Natural killer cell (primary cell): ENCODE data around the gene TGM6. TPM values are rescaled to one million over a fixed set of nuclear protein-coding genes. Genes with fewer than 3 reads are reported as not detected.

Experiments
- ATAC-seq, 3 donors: fragments of 150-1000 bp in 2 of 3; fragments of 200-7000 bp in 1 of 3; cut with Tn5 transposase; 1 replicate in 1 of 3; 2 replicates in 2 of 3; pipeline ENCODE4 v1.10.0; 2021; ENCODE audit warnings: mild to moderate bottlenecking in 2 of 3, moderate library complexity in 2 of 3
- DNase-seq, 2 donors: peaks; one replicate each; pipeline versions ENCODE4 v3.0.0 to v3.0.0-alpha.2; 2013 to 2021; ENCODE audit warnings: mixed read lengths in 1 of 2
- H3K27ac ChIP-seq: one replicate; pipeline ENCODE4 v1.5.1; 2013; ENCODE audit warnings: mild to moderate bottlenecking, low read length
- H3K27me3 ChIP-seq: one replicate; pipeline ENCODE4 v1.6.1; 2013; ENCODE audit warnings: low read length; ENCODE audit not compliant: control insufficient read depth, insufficient read depth
- H3K36me3 ChIP-seq: one replicate; pipeline ENCODE4 v1.6.1; 2013; ENCODE audit warnings: low read length; ENCODE audit not compliant: control insufficient read depth, insufficient read depth
- H3K4me1 ChIP-seq: one replicate; pipeline ENCODE4 v1.6.1; 2013; ENCODE audit warnings: low read length; ENCODE audit not compliant: control insufficient read depth, insufficient read depth
- H3K4me3 ChIP-seq: one replicate; pipeline ENCODE4 v1.5.1; 2013; ENCODE audit warnings: low read length
- H3K9me3 ChIP-seq: one replicate; pipeline ENCODE4 v1.6.1; 2013; ENCODE audit warnings: low read length; ENCODE audit not compliant: control insufficient read depth, insufficient read depth
- H3K27ac Mint-ChIP-seq, 2 donors: one replicate each; pipeline ENCODE4 v1.8.0; 2022; ENCODE audit warnings: mild to moderate bottlenecking in 2 of 2, mixed read lengths in 2 of 2, moderate library complexity in 1 of 2
- H3K27me3 Mint-ChIP-seq, 2 donors: one replicate each; pipeline ENCODE4 v1.8.0; 2022; ENCODE audit warnings: low read depth in 2 of 2, mixed read lengths in 2 of 2
- H3K36me3 Mint-ChIP-seq: one replicate; pipeline ENCODE4 v1.8.0; 2022; ENCODE audit warnings: mixed read lengths
- H3K4me1 Mint-ChIP-seq, 2 donors: one replicate each; pipeline ENCODE4 v1.8.0; 2022; ENCODE audit warnings: mixed read lengths in 2 of 2
- H3K4me3 Mint-ChIP-seq: one replicate; pipeline ENCODE4 v1.8.0; 2022; ENCODE audit warnings: mild to moderate bottlenecking, moderate library complexity, mixed read lengths
- H3K9me3 Mint-ChIP-seq, 2 donors: one replicate each; pipeline ENCODE4 v1.8.0; 2022; ENCODE audit warnings: mixed read lengths in 2 of 2
- WGBS: methylation state at CpG from one replicate; pipeline ENCODE4 v1.1.7; 2013; ENCODE audit warnings: missing lambda C conversion rate; ENCODE audit not compliant: insufficient coverage; 5-methylcytosine and 5-hydroxymethylcytosine counted together
- intact Hi-C: fragments of 100-400 bp; cut with micrococcal nuclease; formaldehyde crosslinking; loops from one replicate; pipeline ENCODE4 v1.14.2; 2022
- total RNA-seq, 4 donors: library from RNA; stranded (reverse); fragments of 120-200 nt in 1 of 4; gene quantifications; one replicate each; pipeline versions ENCODE4 v1.2.3 to v1.2.4, GENCODE V29; 2013 to 2022
- TF ChIP-seq, protein P1 (sequence below): fragments of 200-600 bp; IDR thresholded peaks from one replicate; pipeline ENCODE4 v1.8.0; 2022; ENCODE audit warnings: antibody characterized with exemption

Gene TGM6
- total RNA-seq, 3 donors from 2014 or later (not counting 1 experiment from before 2014, with no cell fraction given): not detected

DNA sequence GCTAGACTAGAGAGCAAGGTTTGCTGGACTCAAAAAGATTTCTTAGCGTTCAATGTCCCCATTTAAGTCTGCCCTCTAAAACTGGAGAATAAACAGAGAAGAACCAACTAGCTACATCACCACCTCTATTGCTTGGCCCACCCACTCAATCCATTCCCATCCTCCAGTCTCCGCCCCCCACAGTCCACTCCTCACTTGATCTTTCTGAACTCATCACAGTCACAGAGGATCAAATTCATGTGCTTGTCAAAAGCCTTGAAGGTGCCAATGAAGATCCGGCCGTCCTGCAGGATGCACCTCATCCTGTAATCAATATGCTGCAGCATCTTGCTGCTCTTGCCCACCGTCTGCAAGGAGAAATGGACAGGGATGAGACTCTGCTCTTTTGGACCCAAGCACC is 86.7 kb downstream of the TGM6 start:
- Mint-ChIP-seq H3K36me3 (peaks cover 10% of the 10 kb centered on the region), H3K4me1 (peaks cover 43 to 50% of the 10 kb centered on the region in 2 donors), H3K27ac (peak overlapping the region; percentile 57 to 100), H3K4me3 (no peak overlapping the region), H3K9me3 (no peaks in the 10 kb centered on the region), H3K27me3 (no peaks in the 10 kb centered on the region)
- H3K9me3 ChIP-seq: no peaks in the 10 kb centered on the region
- no peak for DNase-seq
- TF ChIP-seq, protein P1, sequence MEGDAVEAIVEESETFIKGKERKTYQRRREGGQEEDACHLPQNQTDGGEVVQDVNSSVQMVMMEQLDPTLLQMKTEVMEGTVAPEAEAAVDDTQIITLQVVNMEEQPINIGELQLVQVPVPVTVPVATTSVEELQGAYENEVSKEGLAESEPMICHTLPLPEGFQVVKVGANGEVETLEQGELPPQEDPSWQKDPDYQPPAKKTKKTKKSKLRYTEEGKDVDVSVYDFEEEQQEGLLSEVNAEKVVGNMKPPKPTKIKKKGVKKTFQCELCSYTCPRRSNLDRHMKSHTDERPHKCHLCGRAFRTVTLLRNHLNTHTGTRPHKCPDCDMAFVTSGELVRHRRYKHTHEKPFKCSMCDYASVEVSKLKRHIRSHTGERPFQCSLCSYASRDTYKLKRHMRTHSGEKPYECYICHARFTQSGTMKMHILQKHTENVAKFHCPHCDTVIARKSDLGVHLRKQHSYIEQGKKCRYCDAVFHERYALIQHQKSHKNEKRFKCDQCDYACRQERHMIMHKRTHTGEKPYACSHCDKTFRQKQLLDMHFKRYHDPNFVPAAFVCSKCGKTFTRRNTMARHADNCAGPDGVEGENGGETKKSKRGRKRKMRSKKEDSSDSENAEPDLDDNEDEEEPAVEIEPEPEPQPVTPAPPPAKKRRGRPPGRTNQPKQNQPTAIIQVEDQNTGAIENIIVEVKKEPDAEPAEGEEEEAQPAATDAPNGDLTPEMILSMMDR: no peak
- no peak overlapping the region for H3K4me3 ChIP-seq
- H3K36me3 ChIP-seq: peaks cover 54% of the 10 kb centered on the region
- H3K27ac ChIP-seq: no peak overlapping the region
- no peaks in the 10 kb centered on the region for H3K27me3 ChIP-seq
- ATAC-seq: no peak
- 89% methylated on average over 5 of the region's 5 CpGs for WGBS
- intact Hi-C loops: no loop called here
- H3K4me1 ChIP-seq: peaks cover 20% of the 10 kb centered on the region

DNA sequence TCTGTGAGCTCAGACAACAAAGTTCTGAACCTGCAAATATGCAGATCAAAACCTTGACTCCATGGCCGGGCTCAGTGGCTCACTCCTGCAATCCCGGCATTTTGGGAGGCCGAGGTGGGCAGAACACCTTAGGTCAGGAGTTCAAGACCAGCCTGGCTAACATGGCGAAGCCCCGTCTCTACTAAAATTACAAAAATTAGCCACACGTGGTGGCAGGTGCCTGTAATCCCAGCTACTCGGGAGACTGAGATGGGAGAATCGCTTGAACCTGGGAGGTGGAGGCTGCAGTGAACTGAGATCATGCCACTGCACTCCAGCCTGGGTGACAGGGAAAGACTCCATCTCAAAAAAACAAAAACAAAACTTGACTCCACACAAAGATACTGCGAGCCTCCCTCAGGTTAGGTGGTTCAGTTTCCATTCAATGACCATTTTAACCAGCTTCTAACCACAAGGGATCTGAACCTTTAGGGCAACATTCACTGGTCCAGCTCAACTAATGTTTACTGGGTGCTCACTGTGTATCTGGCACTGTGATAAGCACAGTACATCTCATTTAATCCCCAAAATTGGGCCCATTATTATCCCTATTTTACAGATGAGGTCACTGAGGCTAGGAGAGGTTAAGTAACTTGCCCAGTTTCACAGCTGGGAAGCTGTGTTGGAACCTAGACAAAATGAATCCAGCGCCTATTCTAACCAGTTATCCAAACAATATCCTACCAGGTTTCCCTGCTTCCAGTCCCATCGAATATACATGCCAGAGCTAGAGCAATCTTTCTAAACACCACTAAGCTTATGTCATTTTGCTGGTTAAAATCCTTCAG is 88.1 kb downstream of the TGM6 start:
- Histone ChIP-seq H3K9me3 (no peaks in the 10 kb centered on the region), H3K4me1 (peaks cover 20% of the 10 kb centered on the region), H3K36me3 (peaks cover 40% of the 10 kb centered on the region), H3K4me3 (no peak overlapping the region), H3K27me3 (no peaks in the 10 kb centered on the region), H3K27ac (peak overlapping the region; percentile 2)
- TF ChIP-seq, protein P1: no peak
- Mint-ChIP-seq H3K27ac (peak overlapping the region; percentile 57 to 100), H3K4me1 (peaks cover 43 to 50% of the 10 kb centered on the region in 2 donors), H3K4me3 (peak overlapping the region; percentile 100), H3K27me3 (no peaks in the 10 kb centered on the region), H3K36me3 (peaks cover 10% of the 10 kb centered on the region), H3K9me3 (no peaks in the 10 kb centered on the region)
- 80% methylated on average over 11 of the region's 11 CpGs for WGBS
- DNase-seq (no peak), ATAC-seq (no peak)
- intact Hi-C loops: no loop called here

DNA sequence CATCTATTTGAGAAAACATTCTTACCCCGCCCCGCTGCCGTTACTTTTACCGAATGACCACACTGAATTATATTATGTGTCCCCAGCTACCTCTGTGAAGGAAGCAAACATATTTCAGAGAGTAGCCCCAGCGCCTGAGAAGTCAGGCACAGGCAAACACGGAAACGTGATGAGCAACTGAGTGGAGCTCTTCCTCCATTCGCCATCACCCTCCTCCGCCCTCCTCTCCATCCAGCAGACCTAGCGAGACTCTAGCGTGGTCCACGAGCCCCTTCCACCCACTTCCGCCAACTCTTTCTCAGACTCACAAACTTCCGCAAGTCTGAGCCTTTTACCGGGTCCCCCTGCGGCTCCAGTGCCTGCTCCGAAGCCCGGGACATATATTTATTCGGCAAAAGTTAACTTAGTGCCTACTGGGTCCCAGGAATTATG is 89.3 kb downstream of the TGM6 start:
- TF ChIP-seq, protein P1: no peak
- H3K4me3 ChIP-seq: peak overlapping the region; percentile 78
- Mint-ChIP-seq H3K4me1 (peaks cover 43 to 50% of the 10 kb centered on the region in 2 donors), H3K36me3 (peaks cover 10% of the 10 kb centered on the region), H3K4me3 (peak overlapping the region; percentile 100), H3K27ac (peak overlapping the region; percentile 99 to 100), H3K9me3 (no peaks in the 10 kb centered on the region), H3K27me3 (no peaks in the 10 kb centered on the region)
- ATAC-seq (peak; percentile 49 to 68 (median 56)), DNase-seq (peak; percentile 53 to 80)
- peaks cover 28% of the 10 kb centered on the region for H3K36me3 ChIP-seq
- no peaks in the 10 kb centered on the region for H3K9me3 ChIP-seq
- peak overlapping the region; percentile 97 for H3K27ac ChIP-seq
- H3K27me3 ChIP-seq: no peaks in the 10 kb centered on the region
- WGBS: 0% methylated on average over 19 of the region's 19 CpGs
- intact Hi-C loops: loop anchor here (1.0 to 10.0 kb wide), 2 partner anchors 39 to 1355 kb away; partner anchors contain the start of gene PSMF1
- H3K4me1 ChIP-seq: peaks cover 20% of the 10 kb centered on the region
